Right lobe of liver (tissue), 6 donors: ENCODE results near the gene OBSCN. TPM values are rescaled to one million over a fixed set of nuclear protein-coding genes. Genes with fewer than 3 reads are reported as not detected.

ENCODE experiments used
- ATAC-seq, 4 donors: fragments of 200-7000 bp; cut with Tn5 transposase; one replicate each; pipeline ENCODE4 v1.9.1; 2020; ENCODE audit warnings: mild to moderate bottlenecking in 4 of 4, moderate library complexity in 4 of 4
- DNase-seq, 3 donors: peaks; one replicate each; pipeline ENCODE4 v3.0.0-alpha.2; 2020
- H3K27ac ChIP-seq, 3 donors: fragments of 200-600 bp; one replicate each; pipeline ENCODE4 v1.8.0; 2022
- H3K27me3 ChIP-seq, 2 donors: fragments of 200-600 bp; one replicate each; pipeline ENCODE4 v1.8.0; 2022
- H3K36me3 ChIP-seq, 4 donors: fragments of 200-600 bp; sonication (generic) in 1 of 4; one replicate each; pipeline versions ENCODE4 v1.5.1 to v1.8.0; 2017 to 2022; ENCODE audit warnings: control low read depth in 1 of 4
- H3K4me1 ChIP-seq, 4 donors: fragments of 200-600 bp; sonication (generic) in 1 of 4; one replicate each; pipeline versions ENCODE4 v1.5.1 to v1.8.0; 2017 to 2022; ENCODE audit warnings: control low read depth in 1 of 4
- H3K4me3 ChIP-seq, 3 donors: fragments of 200-600 bp; one replicate each; pipeline ENCODE4 v1.8.0; 2022
- H3K9me3 ChIP-seq, 4 donors: fragments of 200-600 bp; sonication (generic) in 1 of 4; one replicate each; pipeline versions ENCODE4 v1.5.1 to v1.8.0; 2017 to 2022; ENCODE audit warnings: control low read depth in 1 of 4
- CTCF ChIP-seq, 4 donors: fragments of 200-600 bp in 3 of 4; fragments of 450-650 bp in 1 of 4; IDR thresholded peaks; one replicate each; pipeline versions ENCODE4 v1.5.1 to v1.8.0; 2016 to 2022; ENCODE audit warnings: antibody characterized with exemption in 4 of 4, mild to moderate bottlenecking in 2 of 4
- POLR2A ChIP-seq: fragments of 450-650 bp; IDR thresholded peaks from one replicate; pipeline ENCODE4 v1.6.1; 2017; ENCODE audit warnings: antibody characterized with exemption, mild to moderate bottlenecking
- WGBS: methylation state at CpG from one replicate; pipeline ENCODE4 v1.1.6; 2018; ENCODE audit warnings: low coverage, low lambda C conversion rate; ENCODE audit not compliant: insufficient coverage; ENCODE audit errors: missing lambda C conversion rate; 5-methylcytosine and 5-hydroxymethylcytosine counted together
- intact Hi-C, 2 donors: fragments of 100-400 bp; cut with DNase I; formaldehyde crosslinking; loops; one replicate each; pipeline versions ENCODE4 v1.11.2 to v1.14.1; 2022
- total RNA-seq, 6 experiments: library from RNA; depleted of rRNA in 2 of 6; stranded (reverse); fragments of >200 nt in 2 of 6; fragmentation: NEBNext Ultra II Directional in 3 of 6; extraction: Animal tissue kit (Norgen Biotek cat#: 25700) in 3 of 6; gene quantifications; one replicate each; pipeline versions ENCODE4 v1.1.0 to v1.2.4, GENCODE V29; 2016 to 2023
- donor health status: DM: no; HTN: yes; CAD: no.
- donor health status: DM: no; HTN: no; CAD: no.
- donor health status: DM: no; HTN: no; CAD: no.
- donor health status: DM: no; HTN: yes; CAD: no.
- donor health status: DM: no; HTN: yes; CAD: no.

The OBSCN gene
- total RNA-seq, 6 experiments from 2014 or later, result 0.43 to 3.5 (median 2.0) TPM

- TF ChIP-seq CTCF (IDR thresholded peaks at IDR 0.05), result no peak
- no peak for TF ChIP-seq POLR2A
- Histone ChIP-seq H3K36me3 (no peaks in the 10 kb centered on the region), H3K4me3 (no peak overlapping the region), H3K9me3 (peaks cover 0 to 9% (median 3%) of the 10 kb centered on the region in 4 donors), H3K27me3 (no peaks in the 10 kb centered on the region), H3K4me1 (no peaks in the 10 kb centered on the region), H3K27ac (no peak overlapping the region)
- 50% methylated on average over 1 of the region's 6 CpGs for WGBS
- peak in 1 of 3 donors; percentile 7 for DNase-seq
- intact Hi-C loops, result no loop called here
- ATAC-seq, result no peak
Observed at GRCh38 chr1:228298471-228298870, 90.6 kb downstream of the OBSCN start.

- peaks cover 0 to 9% (median 3%) of the 10 kb centered on the region in 4 donors for H3K9me3 ChIP-seq
- H3K4me3 ChIP-seq, result no peak overlapping the region
- H3K36me3 ChIP-seq, result no peaks in the 10 kb centered on the region
- H3K27ac ChIP-seq, result no peak overlapping the region
- no peak for TF ChIP-seq CTCF (IDR thresholded peaks at IDR 0.05)
- no peak for TF ChIP-seq POLR2A
- WGBS, result 69% methylated on average over 2 of the region's 2 CpGs
- DNase-seq, result no peak
- no peaks in the 10 kb centered on the region for H3K27me3 ChIP-seq
- intact Hi-C loops, result no loop called here
- ATAC-seq, result no peak
- no peaks in the 10 kb centered on the region for H3K4me1 ChIP-seq
Observed at GRCh38 chr1:228299211-228299610, 91.4 kb downstream of the OBSCN start.

GRCh38 chr1:228299901-228300300 is 92.1 kb downstream of the OBSCN start:
- 78% methylated on average over 4 of the region's 7 CpGs for WGBS
- Histone ChIP-seq H3K4me3 (no peak overlapping the region), H3K36me3 (no peaks in the 10 kb centered on the region), H3K9me3 (peaks cover 0 to 9% (median 3%) of the 10 kb centered on the region in 4 donors), H3K27ac (no peak overlapping the region), H3K27me3 (no peaks in the 10 kb centered on the region), H3K4me1 (no peaks in the 10 kb centered on the region)
- intact Hi-C loops, result no loop called here
- no peak for ATAC-seq
- no peak for TF ChIP-seq POLR2A
- no peak for TF ChIP-seq CTCF (IDR thresholded peaks at IDR 0.05)
- no peak for DNase-seq

- Histone ChIP-seq H3K4me1 (no peaks in the 10 kb centered on the region), H3K36me3 (no peaks in the 10 kb centered on the region), H3K27ac (no peak overlapping the region), H3K9me3 (peaks cover 0 to 9% (median 3%) of the 10 kb centered on the region in 4 donors), H3K27me3 (no peaks in the 10 kb centered on the region), H3K4me3 (no peak overlapping the region)
- no peak for TF ChIP-seq POLR2A
- TF ChIP-seq CTCF (IDR thresholded peaks at IDR 0.05), result no peak
- WGBS, result 91% methylated on average over 4 of the region's 4 CpGs
- ATAC-seq (no peak), DNase-seq (no peak)
- intact Hi-C loops, result no loop called here
Observed at GRCh38 chr1:228302086-228302485, 94.2 kb downstream of the OBSCN start.

- no peaks in the 10 kb centered on the region for H3K4me1 ChIP-seq
- WGBS, result 57% methylated on average over 5 of the region's 9 CpGs
- H3K27me3 ChIP-seq, result no peaks in the 10 kb centered on the region
- H3K9me3 ChIP-seq, result peaks cover 0 to 9% (median 3%) of the 10 kb centered on the region in 4 donors
- no peak overlapping the region for H3K4me3 ChIP-seq
- ATAC-seq (no peak), DNase-seq (peak in 2 of 3 donors; percentile 33 to 44)
- TF ChIP-seq POLR2A (no peak), CTCF (IDR thresholded peaks at IDR 0.05) (no peak)
- intact Hi-C loops, result no loop called here
- no peaks in the 10 kb centered on the region for H3K36me3 ChIP-seq
- no peak overlapping the region for H3K27ac ChIP-seq
Observed at GRCh38 chr1:228303596-228303995, 95.8 kb downstream of the OBSCN start.
